Neural cell (in vitro differentiated cells): ENCODE measurements around the gene SOX9. TPM values are rescaled to one million over a fixed set of nuclear protein-coding genes. Genes with fewer than 3 reads are reported as not detected.

Experiments used
- H2AFZ ChIP-seq: fragments of 200-600, 300-800 bp; sonication (generic), shearing (Covaris generic); 2 replicates; pipeline ENCODE4 v1.6.0; 2014; ENCODE audit warnings: low read depth, mild to moderate bottlenecking, antibody characterized with exemption, low read length, moderate library complexity
- H3F3A ChIP-seq: fragments of 200-600 bp; shearing (Covaris generic); 2 replicates; pipeline ENCODE4 v1.6.1; 2016; ENCODE audit warnings: mild to moderate bottlenecking, moderate library complexity, mixed read lengths, antibody characterized with exemption, low read length; ENCODE audit not compliant: insufficient read depth, poor library complexity, severe bottlenecking
- H3K27ac ChIP-seq: fragments of 200-600, 300-800 bp; sonication (generic), shearing (Covaris generic); 2 replicates; pipeline ENCODE4 v1.5.1; 2014; ENCODE audit warnings: mild to moderate bottlenecking, low read length, moderate library complexity
- H3K27me3 ChIP-seq: fragments of 300-800, 200-600 bp; sonication (generic), shearing (Covaris generic); 2 replicates; pipeline ENCODE4 v1.6.0; 2014; ENCODE audit warnings: mild to moderate bottlenecking, low read depth, low read length, moderate library complexity; ENCODE audit not compliant: insufficient read depth
- H3K36me3 ChIP-seq: fragments of 300-800, 200-600 bp; sonication (generic), shearing (Covaris generic); 2 replicates; pipeline ENCODE4 v1.5.1; 2014; ENCODE audit warnings: mild to moderate bottlenecking, antibody characterized with exemption, low read length, moderate library complexity; ENCODE audit not compliant: insufficient read depth
- H3K4me2 ChIP-seq: fragments of 300-800, 200-600 bp; sonication (generic), shearing (Covaris generic); 2 replicates; pipeline ENCODE4 v1.6.0; 2014; ENCODE audit warnings: mild to moderate bottlenecking, low read length
- H3K4me3 ChIP-seq: fragments of 300-800, 200-600 bp; sonication (generic), shearing (Covaris generic); 2 replicates; pipeline ENCODE4 v1.5.1; 2014; ENCODE audit warnings: mild to moderate bottlenecking, low read length, moderate library complexity
- H3K79me2 ChIP-seq: fragments of 200-600 bp; shearing (Covaris generic); replicated peaks from 2 replicates; pipeline ENCODE4 v1.6.0; 2014; ENCODE audit warnings: mild to moderate bottlenecking, low read length, moderate library complexity; ENCODE audit not compliant: insufficient read depth
- H3K9ac ChIP-seq: fragments of 300-800, 200-600 bp; sonication (generic), shearing (Covaris generic); 2 replicates; pipeline ENCODE4 v1.6.1; 2016; ENCODE audit warnings: mild to moderate bottlenecking, low read length, mixed read lengths
- H3K9me2 ChIP-seq: fragments of 200-600 bp; shearing (Covaris generic); 2 replicates; pipeline ENCODE4 v1.6.1; 2016; ENCODE audit warnings: mild to moderate bottlenecking, low read length, mixed read lengths; ENCODE audit not compliant: insufficient read depth
- H3K9me3 ChIP-seq: fragments of 200-600, 300-800 bp; sonication (generic), shearing (Covaris generic); 2 replicates; pipeline ENCODE4 v1.6.1; 2016; ENCODE audit warnings: mild to moderate bottlenecking, mixed run types, low read length, moderate library complexity, mixed read lengths
- H4K20me1 ChIP-seq: fragments of 200-600 bp; shearing (Covaris generic); 2 replicates; pipeline ENCODE4 v1.6.1; 2016; ENCODE audit warnings: mild to moderate bottlenecking, mixed run types; ENCODE audit not compliant: insufficient read depth
- EP300 ChIP-seq: fragments of 450-650 bp; conservative IDR thresholded peaks from 2 replicates; pipeline ENCODE4 v1.6.1; 2014; ENCODE audit warnings: antibody characterized with exemption, mild to moderate bottlenecking, moderate library complexity; ENCODE audit not compliant: poor library complexity, severe bottlenecking
- EZH2 ChIP-seq: fragments of 200-600, 300-800 bp; shearing (Covaris generic), sonication (generic); IDR thresholded peaks from 2 replicates; pipeline ENCODE4 v1.6.1; 2014; ENCODE audit warnings: antibody characterized with exemption, low read length, borderline replicate concordance, mild to moderate bottlenecking; ENCODE audit not compliant: insufficient read depth, poor library complexity, severe bottlenecking
- MXI1 ChIP-seq: fragments of 450-650 bp; conservative IDR thresholded peaks from 2 replicates; pipeline ENCODE4 v1.6.1; 2014; ENCODE audit warnings: antibody characterized with exemption, mild to moderate bottlenecking; ENCODE audit not compliant: poor library complexity, severe bottlenecking
- POLR2AphosphoS5 ChIP-seq: IDR thresholded peaks from 2 replicates; pipeline ENCODE4 v1.6.1; 2012
- RAD21 ChIP-seq: fragments of 450-650 bp; conservative IDR thresholded peaks from 2 replicates; pipeline ENCODE4 v1.6.1; 2014; ENCODE audit warnings: antibody characterized with exemption, mild to moderate bottlenecking, moderate library complexity
- SMC3 ChIP-seq: fragments of 450-650 bp; conservative IDR thresholded peaks from 2 replicates; pipeline ENCODE4 v1.6.1; 2014; ENCODE audit warnings: antibody characterized with exemption, mild to moderate bottlenecking, moderate library complexity; ENCODE audit not compliant: poor library complexity
- TAF1 ChIP-seq: IDR thresholded peaks from 2 replicates; pipeline ENCODE4 v1.6.1; 2012; ENCODE audit warnings: low read depth
- polyA plus RNA-seq: library from polyadenylated mRNA; depleted of rRNA; stranded (reverse); fragments of >200 nt; gene quantifications from 2 replicates; pipeline ENCODE4 v1.2.3, GENCODE V29; 2014
- TF ChIP-seq, protein P1 (sequence below): fragments of 450-650 bp; IDR thresholded peaks from 2 replicates; pipeline ENCODE4 v1.5.1; 2014; ENCODE audit warnings: antibody characterized with exemption, mild to moderate bottlenecking, moderate library complexity; ENCODE audit not compliant: poor library complexity, severe bottlenecking
- TF ChIP-seq, protein P2 (sequence below): IDR thresholded peaks from 2 replicates; pipeline ENCODE4 v1.6.1; 2012; ENCODE audit warnings: borderline replicate concordance

SOX9 gene
- polyA plus RNA-seq, 1 donor from 2014 or later = 0.68 TPM

- H4K20me1 ChIP-seq = no peaks in the 10 kb centered on the region
- no peak overlapping the region for H3K4me3 ChIP-seq
- no peaks in the 10 kb centered on the region for H3K27me3 ChIP-seq
- H2AFZ ChIP-seq = no peak overlapping the region
- no peaks in the 10 kb centered on the region for H3K36me3 ChIP-seq
- no peaks in the 10 kb centered on the region for H3K79me2 ChIP-seq
- H3K9ac ChIP-seq = no peak overlapping the region
- H3F3A ChIP-seq = no peaks in the 10 kb centered on the region
- H3K4me2 ChIP-seq = no peak overlapping the region
- TF ChIP-seq, protein P1, sequence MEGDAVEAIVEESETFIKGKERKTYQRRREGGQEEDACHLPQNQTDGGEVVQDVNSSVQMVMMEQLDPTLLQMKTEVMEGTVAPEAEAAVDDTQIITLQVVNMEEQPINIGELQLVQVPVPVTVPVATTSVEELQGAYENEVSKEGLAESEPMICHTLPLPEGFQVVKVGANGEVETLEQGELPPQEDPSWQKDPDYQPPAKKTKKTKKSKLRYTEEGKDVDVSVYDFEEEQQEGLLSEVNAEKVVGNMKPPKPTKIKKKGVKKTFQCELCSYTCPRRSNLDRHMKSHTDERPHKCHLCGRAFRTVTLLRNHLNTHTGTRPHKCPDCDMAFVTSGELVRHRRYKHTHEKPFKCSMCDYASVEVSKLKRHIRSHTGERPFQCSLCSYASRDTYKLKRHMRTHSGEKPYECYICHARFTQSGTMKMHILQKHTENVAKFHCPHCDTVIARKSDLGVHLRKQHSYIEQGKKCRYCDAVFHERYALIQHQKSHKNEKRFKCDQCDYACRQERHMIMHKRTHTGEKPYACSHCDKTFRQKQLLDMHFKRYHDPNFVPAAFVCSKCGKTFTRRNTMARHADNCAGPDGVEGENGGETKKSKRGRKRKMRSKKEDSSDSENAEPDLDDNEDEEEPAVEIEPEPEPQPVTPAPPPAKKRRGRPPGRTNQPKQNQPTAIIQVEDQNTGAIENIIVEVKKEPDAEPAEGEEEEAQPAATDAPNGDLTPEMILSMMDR = no peak
- TF ChIP-seq RAD21 (no peak), EP300 (no peak), MXI1 (no peak), SMC3 (no peak), EZH2 (no peak), POLR2AphosphoS5 (no peak), TAF1 (no peak)
- TF ChIP-seq, protein P2, sequence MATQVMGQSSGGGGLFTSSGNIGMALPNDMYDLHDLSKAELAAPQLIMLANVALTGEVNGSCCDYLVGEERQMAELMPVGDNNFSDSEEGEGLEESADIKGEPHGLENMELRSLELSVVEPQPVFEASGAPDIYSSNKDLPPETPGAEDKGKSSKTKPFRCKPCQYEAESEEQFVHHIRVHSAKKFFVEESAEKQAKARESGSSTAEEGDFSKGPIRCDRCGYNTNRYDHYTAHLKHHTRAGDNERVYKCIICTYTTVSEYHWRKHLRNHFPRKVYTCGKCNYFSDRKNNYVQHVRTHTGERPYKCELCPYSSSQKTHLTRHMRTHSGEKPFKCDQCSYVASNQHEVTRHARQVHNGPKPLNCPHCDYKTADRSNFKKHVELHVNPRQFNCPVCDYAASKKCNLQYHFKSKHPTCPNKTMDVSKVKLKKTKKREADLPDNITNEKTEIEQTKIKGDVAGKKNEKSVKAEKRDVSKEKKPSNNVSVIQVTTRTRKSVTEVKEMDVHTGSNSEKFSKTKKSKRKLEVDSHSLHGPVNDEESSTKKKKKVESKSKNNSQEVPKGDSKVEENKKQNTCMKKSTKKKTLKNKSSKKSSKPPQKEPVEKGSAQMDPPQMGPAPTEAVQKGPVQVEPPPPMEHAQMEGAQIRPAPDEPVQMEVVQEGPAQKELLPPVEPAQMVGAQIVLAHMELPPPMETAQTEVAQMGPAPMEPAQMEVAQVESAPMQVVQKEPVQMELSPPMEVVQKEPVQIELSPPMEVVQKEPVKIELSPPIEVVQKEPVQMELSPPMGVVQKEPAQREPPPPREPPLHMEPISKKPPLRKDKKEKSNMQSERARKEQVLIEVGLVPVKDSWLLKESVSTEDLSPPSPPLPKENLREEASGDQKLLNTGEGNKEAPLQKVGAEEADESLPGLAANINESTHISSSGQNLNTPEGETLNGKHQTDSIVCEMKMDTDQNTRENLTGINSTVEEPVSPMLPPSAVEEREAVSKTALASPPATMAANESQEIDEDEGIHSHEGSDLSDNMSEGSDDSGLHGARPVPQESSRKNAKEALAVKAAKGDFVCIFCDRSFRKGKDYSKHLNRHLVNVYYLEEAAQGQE = no peak
- no peak overlapping the region for H3K27ac ChIP-seq
- H3K9me3 ChIP-seq = no peaks in the 10 kb centered on the region
- H3K9me2 ChIP-seq = no peaks in the 10 kb centered on the region
These were observed 28.0 kb upstream of the SOX9 start for GRCh38 chr17:72092710-72093322.

- H3K36me3 ChIP-seq = no peaks in the 10 kb centered on the region
- H3F3A ChIP-seq = no peaks in the 10 kb centered on the region
- H3K4me3 ChIP-seq = no peak overlapping the region
- no peak overlapping the region for H2AFZ ChIP-seq
- no peak overlapping the region for H3K4me2 ChIP-seq
- no peak overlapping the region for H3K9ac ChIP-seq
- H3K79me2 ChIP-seq = no peaks in the 10 kb centered on the region
- no peaks in the 10 kb centered on the region for H3K9me3 ChIP-seq
- TF ChIP-seq, protein P1 = no peak
- TF ChIP-seq SMC3 (no peak), TAF1 (no peak), EZH2 (no peak)
- TF ChIP-seq, protein P2 = no peak
- no peaks in the 10 kb centered on the region for H3K9me2 ChIP-seq
- H3K27ac ChIP-seq = no peak overlapping the region
- H3K27me3 ChIP-seq = no peaks in the 10 kb centered on the region
- no peaks in the 10 kb centered on the region for H4K20me1 ChIP-seq
These were observed 27.1 kb upstream of the SOX9 start for GRCh38 chr17:72093707-72094106.
